ENCODE results near the gene AGAP3. TPM values are rescaled to one million over a fixed set of nuclear protein-coding genes. Genes with fewer than 3 reads are reported as not detected.
"Not testable (repeated sequence)": the region's sequence is repeated elsewhere in the genome, so short reads cannot be mapped to it uniquely, and the experiment has no call there.

AGAP3 gene
- total and polyA plus RNA-seq, 2 donors from 2014 or later = 35.8 to 64.4 TPM

DNA sequence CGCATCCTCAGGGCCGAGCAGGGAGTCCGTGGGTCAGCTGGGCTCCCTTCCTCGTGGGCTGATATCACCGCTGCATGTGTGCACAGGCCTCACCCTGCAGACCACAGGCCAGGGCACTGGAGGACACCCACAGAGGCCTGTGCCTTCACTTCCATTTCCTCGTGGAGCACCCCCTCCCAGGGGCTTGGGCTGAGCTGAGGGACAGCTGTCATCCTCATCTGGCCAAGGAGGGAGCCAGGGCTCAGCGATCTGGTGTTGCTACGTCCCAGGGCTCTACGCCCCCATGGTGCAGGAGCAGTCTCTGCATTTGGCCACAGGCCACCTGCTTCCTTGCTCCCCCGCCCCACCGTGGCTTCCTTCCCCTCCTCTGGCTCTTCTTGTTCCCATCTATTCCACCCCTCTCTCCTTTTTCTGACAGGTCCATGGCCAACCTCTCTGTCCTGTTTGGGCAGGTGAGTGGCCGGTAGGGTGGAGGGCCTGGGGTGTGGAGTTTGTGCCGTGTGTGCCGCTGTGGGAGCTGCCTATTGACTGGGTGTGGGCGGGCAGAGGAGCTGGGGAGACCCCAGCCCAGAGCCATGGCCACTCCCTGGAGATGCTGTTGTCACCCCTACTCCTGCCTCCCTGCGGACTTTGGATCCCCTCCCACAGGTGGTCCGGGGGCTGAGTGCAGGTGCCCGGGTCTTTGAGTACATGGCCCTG is 46.3 kb upstream of the AGAP3 start:
- Histone ChIP-seq H3K9me3 (ENCODE audit: control insufficient read depth in 2 of 3, insufficient read depth in 1 of 3, low read length in 3 of 3) (no peaks in the 10 kb centered on the region), H3K4me1 (ENCODE audit: control insufficient read depth in 2 of 3, insufficient read depth in 2 of 3, low read depth in 1 of 3, low read length in 3 of 3) (peaks cover 0 to 9% (median 0%) of the 10 kb centered on the region in 3 donors), H3K27me3 (ENCODE audit: control insufficient read depth, insufficient read depth, low read length) (no peaks in the 10 kb centered on the region), H3K36me3 (ENCODE audit: control insufficient read depth in 2 of 3, insufficient read depth in 3 of 3, low read length in 3 of 3) (peaks cover 2 to 9% (median 7%) of the 10 kb centered on the region in 3 donors), H3K4me3 (ENCODE audit: low read length in 3 of 3) (no peak overlapping the region), H3K9ac (ENCODE audit: low read length in 3 of 3) (no peak overlapping the region), H3K27ac (ENCODE audit: low read depth in 2 of 2, low read length in 2 of 2) (no peak overlapping the region)
- no peak for FAIRE-seq
- DNase-seq = no peak
- no peak for TF ChIP-seq CTCF (IDR thresholded peaks at IDR 0.05; ENCODE audit: borderline replicate concordance, extremely low read depth, insufficient read depth)
- intact Hi-C loops (cut with DNase I) = no loop called here

DNA sequence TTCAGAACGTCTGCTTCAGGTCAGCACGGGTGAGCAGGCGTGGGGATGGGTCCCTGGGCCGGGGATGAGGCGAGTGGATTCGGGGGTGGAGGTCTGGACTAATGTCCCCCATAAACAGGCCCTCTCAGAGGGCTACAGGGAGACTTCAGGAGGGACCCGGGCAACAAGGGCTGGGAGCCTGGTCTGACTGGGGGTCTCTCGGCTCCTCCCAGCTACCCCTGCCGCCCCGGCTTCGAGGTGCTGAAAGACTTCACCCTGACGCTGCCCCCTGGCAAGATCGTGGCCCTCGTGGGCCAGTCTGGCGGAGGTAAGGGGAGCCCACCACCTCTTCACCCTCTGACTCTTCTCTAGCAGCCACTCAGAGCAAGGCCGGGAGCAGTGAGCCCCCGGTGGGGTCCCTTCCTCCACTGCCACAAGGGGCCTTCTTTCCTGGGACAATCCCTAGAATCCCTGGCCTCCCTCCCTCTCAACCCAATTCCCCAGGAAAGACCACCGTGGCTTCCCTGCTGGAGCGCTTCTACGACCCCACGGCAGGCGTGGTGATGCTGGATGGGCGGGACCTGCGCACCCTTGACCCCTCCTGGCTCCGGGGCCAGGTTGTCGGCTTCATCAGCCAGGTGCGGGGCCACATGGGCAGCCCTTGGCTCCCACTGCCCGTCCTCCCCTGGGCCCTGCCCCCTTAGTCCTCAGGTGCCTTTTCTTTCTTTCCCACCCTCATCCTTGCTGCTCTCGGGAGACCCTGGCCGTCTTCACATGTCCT is 45.5 kb upstream of the AGAP3 start:
- TF ChIP-seq CTCF (IDR thresholded peaks at IDR 0.05; ENCODE audit: borderline replicate concordance, extremely low read depth, insufficient read depth) = no peak
- H3K4me3 ChIP-seq (ENCODE audit: low read length in 3 of 3) = no peak overlapping the region
- H3K4me1 ChIP-seq (ENCODE audit: control insufficient read depth in 2 of 3, insufficient read depth in 2 of 3, low read depth in 1 of 3, low read length in 3 of 3) = peaks cover 0 to 9% (median 0%) of the 10 kb centered on the region in 3 donors
- FAIRE-seq (no peak), DNase-seq (no peak)
- no peaks in the 10 kb centered on the region for H3K9me3 ChIP-seq (ENCODE audit: control insufficient read depth in 2 of 3, insufficient read depth in 1 of 3, low read length in 3 of 3)
- H3K27me3 ChIP-seq (ENCODE audit: control insufficient read depth, insufficient read depth, low read length) = no peaks in the 10 kb centered on the region
- intact Hi-C loops (cut with DNase I) = no loop called here
- no peak overlapping the region for H3K9ac ChIP-seq (ENCODE audit: low read length in 3 of 3)
- peaks cover 2 to 3% (median 2%) of the 10 kb centered on the region in 3 donors for H3K36me3 ChIP-seq (ENCODE audit: control insufficient read depth in 2 of 3, insufficient read depth in 3 of 3, low read length in 3 of 3)
- H3K27ac ChIP-seq (ENCODE audit: low read depth in 2 of 2, low read length in 2 of 2) = no peak overlapping the region

DNA sequence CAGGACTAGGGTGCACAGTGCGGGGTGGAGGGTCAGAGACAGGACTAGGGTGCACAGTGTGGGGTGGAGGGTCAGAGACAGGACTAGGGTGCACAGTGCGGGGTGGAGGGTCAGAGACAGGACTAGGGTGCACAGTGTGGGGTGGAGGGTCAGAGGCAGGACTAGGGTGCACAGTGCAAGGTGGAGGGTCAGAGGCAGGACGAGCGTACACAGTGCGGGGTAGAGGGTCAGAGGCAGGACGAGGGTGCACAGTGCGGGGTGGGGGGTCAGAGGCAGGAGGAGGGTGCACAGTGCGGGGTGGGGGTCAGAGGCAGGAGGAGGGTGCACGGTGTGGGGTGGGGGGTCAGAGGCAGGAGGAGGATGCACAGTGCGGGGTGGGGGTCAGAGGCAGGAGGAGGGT is 42.8 kb upstream of the AGAP3 start:
- H3K36me3 ChIP-seq (ENCODE audit: control insufficient read depth in 2 of 3, insufficient read depth in 3 of 3, low read length in 3 of 3); H3K4me1 ChIP-seq (ENCODE audit: control insufficient read depth in 2 of 3, insufficient read depth in 2 of 3, low read depth in 1 of 3, low read length in 3 of 3); H3K27ac ChIP-seq (ENCODE audit: low read depth in 2 of 2, low read length in 2 of 2); H3K9me3 ChIP-seq (ENCODE audit: control insufficient read depth in 2 of 3, insufficient read depth in 1 of 3, low read length in 3 of 3); H3K27me3 ChIP-seq (ENCODE audit: control insufficient read depth, insufficient read depth, low read length); H3K4me3 ChIP-seq (ENCODE audit: low read length in 3 of 3); intact Hi-C loops (cut with DNase I); H3K9ac ChIP-seq (ENCODE audit: low read length in 3 of 3); DNase-seq; FAIRE-seq: not testable (repeated sequence)

DNA sequence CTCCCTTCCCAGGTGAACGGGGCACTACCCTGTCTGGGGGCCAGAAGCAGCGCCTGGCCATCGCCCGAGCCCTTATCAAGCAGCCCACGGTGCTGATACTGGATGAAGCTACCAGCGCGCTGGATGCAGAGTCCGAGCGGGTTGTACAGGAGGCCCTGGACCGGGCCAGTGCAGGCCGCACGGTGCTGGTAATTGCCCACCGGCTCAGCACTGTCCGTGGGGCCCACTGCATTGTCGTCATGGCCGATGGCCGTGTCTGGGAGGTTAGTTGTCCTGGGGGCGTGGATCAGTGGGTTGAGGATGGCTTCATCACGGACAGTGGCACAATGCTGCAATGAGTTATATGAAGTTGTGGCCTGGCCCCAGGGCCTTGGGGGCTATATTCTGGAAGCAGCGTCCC is 42.3 kb upstream of the AGAP3 start:
- Histone ChIP-seq H3K4me3 (ENCODE audit: low read length in 3 of 3) (no peak overlapping the region), H3K4me1 (ENCODE audit: control insufficient read depth in 2 of 3, insufficient read depth in 2 of 3, low read depth in 1 of 3, low read length in 3 of 3) (peaks cover 0 to 4% (median 0%) of the 10 kb centered on the region in 3 donors), H3K9ac (ENCODE audit: low read length in 3 of 3) (no peak overlapping the region), H3K27ac (ENCODE audit: low read depth in 2 of 2, low read length in 2 of 2) (no peak overlapping the region), H3K27me3 (ENCODE audit: control insufficient read depth, insufficient read depth, low read length) (no peaks in the 10 kb centered on the region), H3K9me3 (ENCODE audit: control insufficient read depth in 2 of 3, insufficient read depth in 1 of 3, low read length in 3 of 3) (no peaks in the 10 kb centered on the region), H3K36me3 (ENCODE audit: control insufficient read depth in 2 of 3, insufficient read depth in 3 of 3, low read length in 3 of 3) (peaks cover 0 to 3% (median 0%) of the 10 kb centered on the region in 3 donors)
- DNase-seq = peak in 1 of 5 donors; percentile 75
- FAIRE-seq = no peak
- no peak for TF ChIP-seq CTCF (IDR thresholded peaks at IDR 0.05; ENCODE audit: borderline replicate concordance, extremely low read depth, insufficient read depth)
- intact Hi-C loops (cut with DNase I) = no loop called here
